KBM-7 (cell line): ENCODE results near the gene ATP6AP1.

Experiments
- DNase-seq: peaks from one replicate; pipeline ENCODE4 v3.0.0-alpha.2; 2015
- in situ Hi-C: fragments of 300-500 bp; cut with MboI; formaldehyde crosslinking; loops from 2 replicates; pipeline ENCODE4 v1.14.3; 2020; ENCODE audit warnings: low sequenced_read_pairs, low pct_unique_long_range_greater_than_20kb, mixed read lengths

ATP6AP1 gene

DNA sequence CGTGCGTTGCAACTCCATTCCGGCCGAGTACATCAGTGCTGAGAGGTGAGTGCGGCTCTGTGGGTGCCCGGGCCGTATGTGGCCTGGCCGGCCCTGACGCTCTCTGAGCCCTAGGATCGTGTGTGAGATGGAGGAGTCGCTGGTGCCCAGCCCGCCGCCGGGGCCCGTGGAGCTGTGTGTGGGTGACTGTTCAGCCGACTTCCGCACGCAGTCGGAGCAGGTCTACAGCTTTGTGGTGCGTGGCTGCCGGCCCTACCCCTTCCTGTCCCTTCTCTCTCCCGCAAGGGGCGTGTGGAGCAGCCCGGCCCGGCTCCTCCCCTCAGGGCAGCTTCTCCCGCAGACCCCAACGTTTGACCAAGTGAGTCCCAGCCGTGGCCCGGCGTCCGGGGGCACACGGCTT, 37.6 kb downstream of the ATP6AP1 start:
- no peak for DNase-seq
- in situ Hi-C loops: no loop called here

DNA sequence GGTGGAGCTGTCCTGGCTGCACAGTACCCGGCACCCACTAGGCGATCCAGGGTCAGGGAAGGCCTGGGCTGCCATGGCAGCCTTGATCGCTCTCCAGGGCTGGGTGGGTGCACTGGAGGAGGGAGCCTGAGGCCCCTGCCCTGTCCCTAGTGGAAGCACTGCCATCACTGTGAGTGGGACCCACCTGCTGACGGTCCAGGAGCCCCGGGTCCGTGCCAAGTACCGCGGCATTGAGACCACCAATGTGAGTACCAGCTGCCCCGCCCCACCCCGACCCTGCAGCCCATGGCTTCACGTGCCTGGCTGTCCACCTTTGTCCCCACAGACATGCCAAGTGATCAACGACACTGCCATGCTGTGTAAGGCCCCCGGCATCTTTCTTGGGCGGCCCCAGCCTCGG, 38.4 kb downstream of the ATP6AP1 start:
- in situ Hi-C loops: no loop called here
- DNase-seq: no peak

DNA sequence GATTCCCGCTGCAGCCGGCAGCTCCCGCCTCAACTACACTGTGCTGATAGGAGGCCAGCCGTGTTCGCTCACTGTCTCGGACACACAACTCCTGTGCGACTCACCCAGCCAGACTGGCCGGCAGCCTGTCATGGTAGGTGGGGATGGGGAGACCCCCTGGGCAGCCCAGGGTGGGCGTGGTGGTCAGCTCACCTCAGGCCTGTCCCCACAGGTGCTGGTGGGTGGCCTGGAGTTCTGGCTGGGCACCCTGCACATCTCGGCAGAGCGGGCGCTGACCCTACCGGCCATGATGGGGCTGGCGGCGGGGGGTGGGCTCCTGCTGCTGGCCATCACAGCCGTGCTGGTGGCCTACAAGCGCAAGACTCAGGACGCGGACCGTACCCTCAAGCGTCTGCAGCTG, 39.1 kb downstream of the ATP6AP1 start:
- no peak for DNase-seq
- in situ Hi-C loops: no loop called here

DNA sequence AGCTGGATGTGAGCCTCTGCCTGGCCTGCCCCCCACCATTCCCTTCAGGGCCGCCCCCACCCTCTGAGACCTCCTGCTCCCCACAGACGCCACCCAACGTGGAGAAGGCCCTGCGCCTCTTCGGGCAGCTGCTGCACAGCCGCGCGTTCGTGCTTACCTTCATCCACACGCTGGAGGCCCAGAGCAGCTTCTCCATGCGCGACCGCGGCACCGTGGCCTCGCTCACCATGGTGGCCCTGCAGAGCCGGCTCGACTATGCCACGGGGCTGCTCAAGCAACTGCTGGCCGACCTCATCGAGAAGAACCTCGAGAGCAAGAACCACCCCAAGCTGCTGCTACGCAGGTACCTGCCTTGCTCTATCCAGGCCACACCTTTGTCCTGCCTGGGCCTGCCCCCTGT, 39.7 kb downstream of the ATP6AP1 start:
- no peak for DNase-seq
- in situ Hi-C loops: no loop called here

DNA sequence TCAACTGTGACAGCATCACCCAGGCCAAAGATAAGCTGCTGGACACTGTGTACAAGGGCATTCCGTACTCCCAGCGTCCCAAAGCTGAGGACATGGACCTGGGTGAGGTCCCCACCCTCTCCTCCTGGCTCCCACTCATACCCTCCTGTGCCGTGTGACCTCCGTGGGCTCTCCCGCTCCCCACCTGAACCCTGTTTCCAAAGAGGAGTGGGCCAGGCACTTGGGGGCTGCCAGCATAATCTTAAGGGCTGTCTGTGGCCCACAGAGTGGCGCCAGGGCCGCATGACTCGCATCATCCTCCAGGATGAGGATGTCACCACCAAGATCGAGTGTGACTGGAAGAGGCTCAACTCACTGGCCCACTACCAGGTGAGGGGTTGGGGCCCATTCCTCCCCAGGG, 40.6 kb downstream of the ATP6AP1 start:
- no peak for DNase-seq
- in situ Hi-C loops: no loop called here

DNA sequence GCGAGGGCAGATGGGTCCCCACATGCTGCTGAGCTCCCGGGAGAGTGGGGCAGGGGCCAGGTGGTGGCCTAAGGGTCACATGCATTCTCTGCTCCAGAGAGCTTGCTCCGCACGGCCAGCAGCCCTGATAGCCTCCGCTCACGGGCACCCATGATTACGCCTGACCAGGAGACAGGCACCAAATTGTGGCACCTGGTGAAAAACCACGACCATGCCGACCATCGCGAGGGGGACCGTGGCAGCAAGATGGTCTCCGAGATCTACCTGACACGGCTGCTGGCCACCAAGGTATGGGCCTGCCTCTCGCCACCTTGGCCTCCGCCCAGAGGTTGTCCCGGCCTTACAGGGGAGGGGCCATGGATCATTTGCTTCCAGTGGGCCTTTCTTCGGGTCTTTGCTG, 41.4 kb downstream of the ATP6AP1 start:
- in situ Hi-C loops: no loop called here
- DNase-seq: no peak

DNA sequence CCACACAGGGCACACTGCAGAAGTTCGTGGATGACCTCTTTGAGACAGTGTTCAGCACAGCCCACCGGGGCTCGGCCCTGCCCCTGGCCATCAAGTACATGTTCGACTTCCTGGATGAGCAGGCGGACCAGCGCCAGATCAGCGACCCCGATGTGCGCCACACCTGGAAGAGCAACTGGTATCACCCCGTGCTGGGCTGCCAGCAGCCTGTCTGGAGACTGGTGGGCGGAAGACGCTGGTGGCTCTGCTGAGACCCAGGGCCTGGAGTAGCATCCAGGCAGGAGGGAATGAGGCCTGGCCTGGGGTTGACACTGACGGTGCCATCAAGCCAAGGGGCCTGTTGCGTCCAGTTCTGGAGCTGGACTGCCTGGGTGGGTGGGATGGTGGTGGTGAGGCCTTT, 42.0 kb downstream of the ATP6AP1 start:
- in situ Hi-C loops: no loop called here
- DNase-seq: no peak

DNA sequence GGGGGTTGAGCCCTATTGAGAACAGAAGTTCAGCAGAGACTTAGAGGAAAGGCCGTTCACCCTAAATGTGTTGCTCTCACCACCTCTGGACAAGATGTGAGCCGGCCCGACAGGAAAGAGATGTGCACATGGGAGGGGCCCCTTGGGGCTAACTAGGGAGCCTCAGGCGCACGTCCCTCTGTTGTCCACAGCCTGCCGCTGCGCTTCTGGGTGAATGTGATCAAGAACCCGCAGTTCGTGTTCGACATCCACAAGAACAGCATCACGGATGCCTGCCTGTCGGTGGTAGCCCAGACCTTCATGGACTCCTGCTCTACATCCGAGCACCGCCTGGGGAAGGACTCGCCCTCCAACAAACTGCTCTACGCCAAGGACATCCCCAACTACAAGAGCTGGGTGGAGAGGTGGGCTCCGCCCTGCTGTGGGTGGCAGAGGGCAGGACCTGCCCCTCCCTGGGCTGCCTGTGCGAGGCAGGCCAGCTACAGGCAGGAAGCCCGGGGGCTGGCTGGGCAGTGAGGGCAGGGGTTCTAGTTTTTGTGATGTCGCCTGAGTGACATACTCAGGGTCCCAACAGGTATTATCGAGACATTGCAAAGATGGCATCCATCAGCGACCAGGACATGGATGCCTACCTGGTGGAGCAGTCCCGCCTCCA, 42.6 kb downstream of the ATP6AP1 start:
- in situ Hi-C loops: no loop called here
- DNase-seq: no peak

DNA sequence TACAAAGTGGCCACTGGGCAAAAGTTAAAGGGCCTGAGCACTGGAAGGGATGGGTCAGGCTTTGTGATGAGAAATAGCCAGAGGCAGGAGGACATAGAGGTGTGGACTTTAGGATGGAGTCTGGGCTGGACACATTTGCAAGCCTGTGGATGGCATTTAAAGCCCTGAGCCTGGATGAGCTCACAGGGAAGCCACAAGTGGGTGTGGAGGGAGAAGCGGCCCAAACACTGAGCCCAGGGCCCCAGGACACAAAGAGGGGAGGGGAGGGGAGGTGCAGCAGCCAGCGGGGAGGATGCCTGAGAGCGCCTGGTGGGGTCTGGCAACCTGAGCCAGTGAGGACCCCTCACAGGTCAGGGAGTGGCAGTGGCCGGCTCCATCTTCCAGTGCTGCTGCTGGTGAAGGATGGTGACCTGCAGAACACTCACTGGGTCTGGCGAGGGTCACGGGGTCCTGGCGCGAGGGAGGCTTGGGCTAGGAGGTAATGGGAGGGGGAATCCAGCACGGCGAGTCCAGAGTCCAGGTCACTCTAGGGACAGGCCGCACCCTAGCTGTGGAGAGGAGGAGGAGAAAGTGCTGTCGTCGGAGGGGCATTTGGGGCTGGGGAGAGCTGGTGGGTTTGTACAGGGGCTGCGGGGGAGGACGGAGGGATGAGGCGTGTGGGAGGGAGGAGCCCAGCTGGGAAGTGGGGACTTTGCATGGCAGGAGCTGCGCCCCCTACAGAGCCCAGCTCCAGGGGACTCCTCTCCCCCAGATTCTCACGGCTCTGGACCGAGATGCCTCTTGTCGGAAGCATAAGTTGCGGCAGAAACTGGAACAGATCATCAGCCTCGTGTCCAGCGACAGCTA, 43.6 kb downstream of the ATP6AP1 start:
- in situ Hi-C loops: no loop called here

DNA sequence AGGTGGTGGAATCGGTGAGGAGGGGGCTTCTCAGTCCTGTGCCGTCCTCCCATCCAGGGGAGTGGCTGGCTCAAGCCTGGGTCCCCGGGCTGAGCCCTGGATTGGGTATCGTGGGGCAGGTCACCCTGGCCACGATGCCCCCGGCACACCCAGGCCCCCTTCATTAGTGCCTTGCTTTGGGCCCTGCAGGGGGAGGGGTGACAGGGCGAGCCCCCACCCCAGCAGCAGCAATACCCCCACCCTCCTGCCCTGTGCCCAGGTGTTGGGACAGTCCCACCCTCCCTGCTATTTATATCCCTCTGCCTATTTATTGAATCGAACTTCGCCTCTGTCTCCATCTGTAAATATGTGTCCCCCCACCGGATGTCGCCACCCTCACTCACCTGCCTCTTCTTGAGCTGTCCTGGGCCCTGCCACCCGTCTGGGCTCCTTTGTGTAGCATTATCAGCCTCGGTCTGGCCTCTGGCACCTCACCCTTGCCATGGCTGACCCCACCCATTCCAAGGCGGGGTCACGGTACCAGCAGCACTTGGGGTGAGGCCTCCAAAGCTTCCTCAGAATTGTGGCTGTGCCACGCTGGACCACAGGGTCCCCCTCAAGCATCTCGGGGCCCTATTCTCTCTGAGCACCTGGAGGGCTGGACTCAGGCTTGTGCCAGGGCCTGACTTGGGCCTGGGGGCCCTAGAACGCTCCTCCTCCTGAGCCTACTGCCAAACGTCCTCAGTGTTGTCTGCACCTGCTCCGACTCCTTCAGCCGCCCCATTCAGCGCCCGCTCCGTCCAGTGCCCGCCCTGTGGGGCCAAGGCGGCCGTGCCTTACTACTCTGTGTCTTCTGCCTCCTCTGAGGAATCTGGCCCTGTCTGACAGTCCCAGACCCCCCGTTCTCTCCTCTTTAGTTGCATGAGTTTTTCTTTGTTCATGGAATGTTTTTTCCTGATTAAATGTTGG, 44.5 kb downstream of the ATP6AP1 start:
- in situ Hi-C loops: no loop called here
- DNase-seq: no peak

More for the DNA sequence above, 43.6 kb downstream of the ATP6AP1 start:
- DNase-seq: no peak

DNA sequence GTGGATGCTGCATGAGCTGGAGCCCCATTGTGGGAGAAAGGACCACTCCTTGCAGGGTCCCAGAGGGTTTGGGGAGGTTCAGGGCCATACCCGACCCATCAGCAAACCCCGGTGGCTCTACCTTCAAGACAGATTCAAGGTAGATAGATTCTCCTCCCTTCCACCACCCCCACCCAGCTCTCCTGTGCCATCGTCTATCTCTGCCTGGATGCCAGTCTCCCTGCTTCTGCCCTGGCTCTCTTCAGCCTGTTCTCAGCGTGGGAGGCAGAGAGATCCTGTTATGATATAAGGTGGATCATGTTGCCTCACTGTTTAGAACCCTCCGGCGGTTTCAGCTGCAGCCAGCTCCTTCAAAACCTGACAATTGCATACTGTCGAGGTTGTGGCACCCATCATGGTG, 45.2 kb downstream of the ATP6AP1 start:
- in situ Hi-C loops: no loop called here
- no peak for DNase-seq

DNA sequence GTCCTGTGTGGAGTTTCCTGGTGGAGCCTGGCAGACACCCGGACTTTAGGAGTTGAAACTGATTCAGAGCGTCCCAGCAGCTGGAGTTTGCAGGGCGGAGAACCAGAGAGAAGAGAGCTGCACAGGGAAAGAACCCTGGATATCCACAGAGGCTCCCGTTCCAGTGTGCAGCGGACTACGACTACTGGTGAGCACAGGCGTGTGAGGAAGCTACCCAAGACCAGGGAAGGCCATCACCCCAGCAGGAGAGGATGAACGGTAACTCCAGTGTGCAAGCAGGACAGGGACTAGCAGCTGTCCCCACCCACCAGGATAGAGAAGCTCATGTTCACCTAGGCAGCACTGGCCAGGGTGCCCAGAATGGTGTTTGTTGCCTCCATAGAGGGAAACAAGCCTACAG, 48.3 kb downstream of the ATP6AP1 start:
- DNase-seq: no peak
- in situ Hi-C loops: no loop called here

DNA sequence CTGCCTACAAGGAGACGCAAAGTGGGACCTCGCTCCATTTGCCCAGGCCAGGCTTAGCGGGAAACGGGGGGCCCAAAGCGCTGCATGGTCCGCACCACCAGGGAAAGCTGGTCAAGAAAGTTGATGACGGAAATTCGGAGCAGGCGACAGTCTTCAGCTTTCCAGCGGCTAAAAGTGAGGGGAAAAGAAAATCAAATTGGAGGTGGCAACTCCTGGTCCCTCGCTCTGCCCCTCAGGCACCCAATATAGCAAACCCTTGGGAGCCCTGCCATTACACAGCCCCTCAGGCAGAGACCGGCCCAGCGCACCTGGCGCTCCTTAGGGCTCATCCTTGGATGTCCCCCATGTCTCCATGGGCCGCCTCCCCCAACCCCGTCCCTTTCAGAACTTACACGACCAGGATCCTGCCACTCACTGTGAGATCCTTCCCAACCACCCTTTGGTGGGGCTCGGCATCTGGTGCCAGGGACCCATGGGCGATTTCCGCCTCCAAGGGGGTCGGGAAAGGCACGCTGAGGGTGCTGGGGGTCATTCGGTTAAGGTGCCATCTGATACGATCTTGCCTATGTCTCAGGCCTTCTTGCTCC, 49.5 kb downstream of the ATP6AP1 start:
- no peak for DNase-seq

DNA sequence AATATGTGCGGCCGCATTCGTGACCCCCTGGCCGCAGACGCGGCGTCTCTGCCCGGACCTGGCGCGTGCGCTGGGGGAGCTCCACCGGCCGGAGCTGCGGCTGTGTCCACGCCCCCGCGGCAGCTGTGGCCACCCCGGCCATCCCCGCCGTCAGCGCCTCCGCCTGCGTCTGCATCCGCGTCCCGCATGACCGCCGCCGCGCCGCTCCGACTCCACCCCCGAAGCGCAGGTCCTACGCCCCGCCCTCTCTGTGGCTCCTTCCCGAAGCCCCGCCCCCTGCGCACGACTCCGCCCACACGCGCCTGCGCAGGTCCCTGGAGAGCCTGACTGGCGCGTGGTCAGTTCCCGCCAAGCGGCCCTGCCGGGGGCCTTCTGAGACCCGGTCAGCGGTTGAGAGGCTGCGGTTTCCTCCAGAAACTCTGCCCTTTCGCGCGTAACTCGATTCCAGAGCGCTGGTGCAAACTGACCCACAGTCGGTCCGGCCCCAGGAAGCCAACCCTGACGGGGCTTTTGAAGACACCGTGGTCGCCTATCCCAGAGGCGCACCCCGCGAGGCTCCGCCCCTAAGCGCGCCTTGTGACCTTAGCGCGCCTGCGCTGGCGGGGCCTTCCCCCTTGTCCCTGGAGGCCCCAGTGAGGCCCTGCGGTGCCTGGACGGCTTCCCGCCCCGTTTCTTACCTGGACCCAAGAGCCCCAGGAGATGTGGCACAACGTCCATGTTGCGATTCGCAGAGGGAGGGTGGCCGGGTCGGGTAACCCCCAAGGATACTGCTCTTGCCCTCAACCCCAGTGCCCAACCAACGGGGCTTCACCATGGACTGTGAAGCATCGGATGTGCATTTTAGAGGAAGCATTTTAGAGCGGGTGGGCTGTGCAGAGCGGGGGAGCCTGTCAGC, 50.5 kb downstream of the ATP6AP1 start, which contains the start of gene LAGE3:
TSS of gene LAGE3 (minus strand) at position 554 of the 895 bp plus-strand sequence. CDS start at position 188, 366 bp downstream.
- DNase-seq: peak; percentile 97
- in situ Hi-C loops: no loop called here

More for the DNA sequence above, 49.5 kb downstream of the ATP6AP1 start:
- in situ Hi-C loops: no loop called here

DNA sequence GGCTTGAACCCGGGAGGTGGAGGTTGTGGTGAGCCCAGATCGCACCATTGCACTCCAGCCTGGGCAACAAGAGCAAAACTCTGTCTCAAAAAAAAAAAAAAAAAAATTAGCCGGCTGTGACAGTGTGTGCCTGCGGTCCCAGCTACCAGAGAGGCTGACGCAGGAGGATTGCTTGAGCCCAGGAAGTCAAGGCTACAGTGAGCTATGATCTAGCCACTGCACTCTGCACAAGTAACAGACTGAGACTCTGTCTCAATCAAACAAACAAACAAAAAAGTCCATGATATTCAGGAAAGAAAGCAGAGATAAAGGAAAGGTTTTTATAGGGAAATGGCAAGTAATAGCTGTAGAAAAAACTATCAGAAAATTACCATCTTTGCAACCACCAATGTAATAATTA, 52.7 kb downstream of the ATP6AP1 start:
- DNase-seq: no peak
- in situ Hi-C loops: no loop called here

DNA sequence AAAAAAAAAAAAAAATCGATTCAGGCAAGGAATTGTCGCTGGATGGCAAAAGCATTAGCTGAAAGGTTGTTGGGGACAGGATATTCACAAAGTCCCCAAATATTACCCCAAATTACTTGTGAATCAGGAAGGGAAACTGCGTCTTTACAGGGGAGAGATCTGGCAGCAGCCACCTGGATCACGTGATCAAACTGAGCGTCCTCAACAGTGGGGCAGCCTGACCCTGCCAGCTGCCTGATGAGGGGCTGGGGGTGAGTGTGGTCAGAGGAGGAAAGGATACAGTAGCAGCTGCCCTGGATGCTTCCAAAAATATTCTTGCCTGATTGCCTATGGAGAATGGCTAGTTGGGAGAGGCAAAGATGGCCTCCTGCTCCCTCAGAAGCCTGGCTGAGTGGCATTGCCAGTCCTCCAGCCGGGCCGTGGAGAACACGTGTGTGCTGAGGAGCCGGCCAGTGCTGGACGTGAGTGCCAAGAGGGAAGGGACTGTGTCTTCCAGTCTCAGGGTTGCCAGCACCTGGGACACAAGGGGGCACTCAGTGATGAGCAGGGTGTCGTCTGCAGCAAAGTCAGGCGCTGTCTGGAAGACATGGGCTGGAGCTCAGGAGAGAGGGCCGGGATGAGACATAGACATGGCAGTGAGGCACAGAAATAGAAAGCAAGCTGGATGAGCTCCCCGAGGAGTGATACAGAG, 53.6 kb downstream of the ATP6AP1 start:
- in situ Hi-C loops: no loop called here
- no peak for DNase-seq

DNA sequence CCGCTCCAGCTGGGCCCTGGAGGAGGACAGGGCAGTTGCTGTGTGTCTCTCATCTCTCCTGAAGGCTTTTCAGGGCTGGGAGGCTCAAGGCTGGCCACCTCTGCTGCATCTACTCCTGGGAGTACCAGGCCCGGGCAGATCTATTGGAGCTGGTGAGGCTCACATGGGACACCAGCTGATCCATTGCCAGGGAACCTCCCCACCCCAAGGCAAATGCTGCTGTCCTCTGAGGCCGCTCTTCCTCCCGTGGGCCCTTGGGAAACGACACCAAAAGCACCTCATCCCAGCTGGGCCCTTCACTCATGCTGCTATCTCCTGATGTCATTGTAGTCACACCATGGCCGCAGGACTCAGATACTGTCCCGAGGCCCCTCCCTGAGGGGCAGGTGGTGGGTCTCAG, 54.3 kb downstream of the ATP6AP1 start:
- in situ Hi-C loops: no loop called here
- no peak for DNase-seq

DNA sequence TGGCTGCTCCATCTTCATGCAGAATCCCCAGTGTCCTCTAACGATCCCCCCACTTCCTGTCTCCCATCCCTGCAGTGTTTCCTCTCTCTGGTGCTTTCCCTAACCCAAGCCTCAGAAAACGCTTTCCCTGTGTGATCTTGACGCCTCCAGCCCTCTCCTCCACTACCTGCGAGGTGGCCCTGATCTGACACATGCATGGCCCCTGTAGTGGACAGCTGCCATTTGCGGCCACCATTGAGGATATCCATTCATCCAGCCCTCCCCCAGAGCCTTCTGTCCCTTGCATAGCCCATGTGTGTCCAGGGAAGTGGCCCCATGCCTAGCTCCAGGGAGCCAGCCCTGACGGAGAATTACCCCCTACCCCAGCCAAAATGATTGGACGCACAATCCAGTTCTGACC, 54.8 kb downstream of the ATP6AP1 start:
- in situ Hi-C loops: no loop called here
- DNase-seq: no peak
